Gastrocnemius medialis (tissue), 4 donors: ENCODE results near the gene COL19A1. TPM values are rescaled to one million over a fixed set of nuclear protein-coding genes. Genes with fewer than 3 reads are reported as not detected.

Experiments
- total RNA-seq, 4 donors: library from RNA; depleted of rRNA; stranded (reverse); fragments of >200 nt; gene quantifications; one replicate each; pipeline versions ENCODE4 v1.1.0 to v1.2.3, GENCODE V29; 2016

The COL19A1 gene
- total RNA-seq, 4 donors from 2014 or later = 0.05 to 0.65 (median 0.14) TPM

Other genes starting within 250 kb of the COL19A1 start
- 10 to 100 TPM; 24.4 to 32.9 (median 28.9) TPM for gene LMBRD1, start 69.5 kb upstream of the COL19A1 start, total RNA-seq